H9 (cell line): ENCODE results near the gene AKAP7. TPM values are rescaled to one million over a fixed set of nuclear protein-coding genes. Genes with fewer than 3 reads are reported as not detected.
"Not testable (repeated sequence)": the region's sequence is repeated elsewhere in the genome, so short reads cannot be mapped to it uniquely, and the experiment has no call there.

ENCODE experiments used
- DNase-seq: peaks from one replicate; pipeline ENCODE4 v3.0.0-alpha.2; 2017
- H2AFZ ChIP-seq: one replicate; pipeline ENCODE4 v1.6.1; 2013; ENCODE audit warnings: mild to moderate bottlenecking, low read length, control low read depth, moderate library complexity
- H2AK5ac ChIP-seq: 2 replicates; pipeline ENCODE4 v1.6.1; 2013; ENCODE audit warnings: low read length, control low read depth, mixed read lengths; ENCODE audit not compliant: insufficient read length
- H2BK120ac ChIP-seq: one replicate; pipeline ENCODE4 v1.6.1; 2013; ENCODE audit warnings: low read depth, mild to moderate bottlenecking, low read length, control low read depth, inconsistent platforms; ENCODE audit not compliant: poor library complexity, severe bottlenecking
- H2BK12ac ChIP-seq: 2 replicates; pipeline ENCODE4 v1.6.1; 2013; ENCODE audit warnings: low read length, control low read depth, mixed read lengths, low read depth; ENCODE audit not compliant: insufficient read length
- H2BK15ac ChIP-seq: 2 replicates; pipeline ENCODE4 v1.6.1; 2013; ENCODE audit warnings: low read depth, low read length, control low read depth
- H2BK20ac ChIP-seq: one replicate; pipeline ENCODE4 v1.6.1; 2013; ENCODE audit warnings: low read depth, mild to moderate bottlenecking, low read length, control low read depth, inconsistent platforms; ENCODE audit not compliant: poor library complexity, severe bottlenecking
- H2BK5ac ChIP-seq: 2 replicates; pipeline ENCODE4 v1.6.1; 2013; ENCODE audit warnings: low read length, control low read depth, mixed read lengths; ENCODE audit not compliant: insufficient read length
- H3K14ac ChIP-seq: 2 replicates; pipeline ENCODE4 v1.6.1; 2013; ENCODE audit warnings: low read length, control low read depth; ENCODE audit not compliant: insufficient read depth
- H3K18ac ChIP-seq: 2 replicates; pipeline ENCODE4 v1.6.1; 2013; ENCODE audit warnings: low read depth, mild to moderate bottlenecking, mixed read lengths, low read length, control low read depth; ENCODE audit not compliant: insufficient read length
- H3K23ac ChIP-seq: 2 replicates; pipeline ENCODE4 v1.6.1; 2013; ENCODE audit warnings: low read length, control low read depth, mixed read lengths, low read depth; ENCODE audit not compliant: insufficient read length
- H3K23me2 ChIP-seq: 2 replicates; pipeline ENCODE4 v1.6.1; 2013; ENCODE audit warnings: low read depth, mild to moderate bottlenecking, mixed read lengths, low read length, control low read depth; ENCODE audit not compliant: insufficient read length, poor library complexity, severe bottlenecking
- H3K27ac ChIP-seq: 2 replicates; pipeline ENCODE4 v1.5.1; 2013; ENCODE audit warnings: low read length, control low read depth, mixed read lengths, low read depth; ENCODE audit not compliant: insufficient read length
- H3K27me3 ChIP-seq: 2 replicates; pipeline ENCODE4 v1.6.1; 2013; ENCODE audit warnings: low read length, control low read depth, inconsistent platforms; ENCODE audit not compliant: insufficient read depth
- H3K4ac ChIP-seq: 2 replicates; pipeline ENCODE4 v1.6.1; 2013; ENCODE audit warnings: low read depth, mild to moderate bottlenecking, control low read depth, inconsistent platforms, low read length, moderate library complexity
- H3K4me1 ChIP-seq: 2 replicates; pipeline ENCODE4 v1.6.1; 2013; ENCODE audit warnings: low read length, control low read depth, inconsistent platforms; ENCODE audit not compliant: insufficient read depth
- H3K4me2 ChIP-seq: 2 replicates; pipeline ENCODE4 v1.6.1; 2013; ENCODE audit warnings: low read length, control low read depth, mixed read lengths; ENCODE audit not compliant: insufficient read length, insufficient read depth
- H3K56ac ChIP-seq: 2 replicates; pipeline ENCODE4 v1.6.1; 2013; ENCODE audit warnings: low read depth, mild to moderate bottlenecking, mixed read lengths, low read length, control low read depth; ENCODE audit not compliant: insufficient read length
- H3K79me1 ChIP-seq: 2 replicates; pipeline ENCODE4 v1.6.1; 2013; ENCODE audit warnings: low read depth, mild to moderate bottlenecking, moderate library complexity, low read length, control low read depth, inconsistent platforms; ENCODE audit not compliant: insufficient read depth, poor library complexity, severe bottlenecking
- H3K79me2 ChIP-seq: 2 replicates; pipeline ENCODE4 v1.6.1; 2013; ENCODE audit warnings: low read length, control low read depth, inconsistent platforms; ENCODE audit not compliant: insufficient read depth
- H3K9ac ChIP-seq: 2 replicates; pipeline ENCODE4 v1.6.1; 2013; ENCODE audit warnings: low read length, control low read depth, mixed read lengths; ENCODE audit not compliant: insufficient read length; ENCODE audit errors: extremely low read depth
- H3K9me3 ChIP-seq: one replicate; pipeline ENCODE4 v1.6.1; 2013; ENCODE audit warnings: low read depth, low read length, inconsistent platforms; ENCODE audit not compliant: control insufficient read depth
- H3T11ph ChIP-seq: one replicate; pipeline ENCODE4 v1.6.1; 2013; ENCODE audit warnings: mild to moderate bottlenecking, low read length, control low read depth, inconsistent platforms
- H4K20me1 ChIP-seq: one replicate; pipeline ENCODE4 v1.6.1; 2013; ENCODE audit not compliant: control insufficient read depth, insufficient read length, insufficient read depth
- H4K5ac ChIP-seq: 2 replicates; pipeline ENCODE4 v1.6.1; 2013; ENCODE audit warnings: low read depth, mild to moderate bottlenecking, mixed read lengths, low read length, control low read depth; ENCODE audit not compliant: insufficient read length
- H4K8ac ChIP-seq: replicated peaks from 2 replicates; pipeline ENCODE4 v1.6.1; 2013; ENCODE audit warnings: low read length, control low read depth, mixed read lengths, low read depth; ENCODE audit not compliant: insufficient read length
- H4K91ac ChIP-seq: 2 replicates; pipeline ENCODE4 v1.6.1; 2013; ENCODE audit warnings: low read depth, mild to moderate bottlenecking, moderate library complexity, mixed read lengths, low read length, control low read depth; ENCODE audit not compliant: insufficient read length
- H3K27ac Mint-ChIP-seq, 3 experiments: 2 replicates in 2 of 3; 3 replicates in 1 of 3; pipeline ENCODE4 v1.8.0; 2020 to 2021; ENCODE audit warnings: mixed read lengths in 3 of 3, mild to moderate bottlenecking in 1 of 3, moderate library complexity in 1 of 3
- H3K27me3 Mint-ChIP-seq: 2 replicates; pipeline ENCODE4 v1.8.0; 2021; ENCODE audit warnings: low read depth, mild to moderate bottlenecking, moderate library complexity, mixed read lengths
- H3K36me3 Mint-ChIP-seq, 3 experiments: 2 replicates in 2 of 3; 3 replicates in 1 of 3; pipeline ENCODE4 v1.8.0; 2020 to 2021; ENCODE audit warnings: low read depth in 3 of 3, mixed read lengths in 3 of 3; ENCODE audit not compliant: insufficient read depth in 1 of 3
- H3K4me1 Mint-ChIP-seq, 2 experiments: 2 replicates each; pipeline ENCODE4 v1.8.0; 2020; ENCODE audit warnings: mixed read lengths in 2 of 2
- H3K4me3 Mint-ChIP-seq, 2 experiments: 2 replicates in 1 of 2; 3 replicates in 1 of 2; pipeline ENCODE4 v1.8.0; 2020 to 2021; ENCODE audit warnings: mild to moderate bottlenecking in 2 of 2, mixed read lengths in 2 of 2, moderate library complexity in 1 of 2
- H3K9me3 Mint-ChIP-seq, 2 experiments: 2 replicates in 1 of 2; 3 replicates in 1 of 2; pipeline ENCODE4 v1.8.0; 2020; ENCODE audit warnings: mild to moderate bottlenecking in 2 of 2, mixed read lengths in 2 of 2, moderate library complexity in 1 of 2
- WGBS: extraction: QIAGEN DNeasy Blood & Tissue Kit; methylation state at CpG from one replicate; pipeline ENCODE4 v1.1.7; 2013; ENCODE audit warnings: missing lambda C conversion rate, low lambda C conversion rate, mixed read lengths; ENCODE audit not compliant: insufficient read length; ENCODE audit errors: extremely low coverage; 5-methylcytosine and 5-hydroxymethylcytosine counted together
- total RNA-seq: library from RNA; stranded (reverse); gene quantifications from 2 replicates; pipeline ENCODE4 v1.2.1, GENCODE V29; 2021

Gene AKAP7
- total RNA-seq, 1 experiment from 2014 or later: 9.8 TPM

- not testable (repeated sequence) for DNase-seq, H4K20me1 ChIP-seq, H3K4ac ChIP-seq, H2AFZ ChIP-seq, H3K27ac Mint-ChIP-seq, H2BK12ac ChIP-seq, H2BK15ac ChIP-seq, H3K79me2 ChIP-seq, H2BK5ac ChIP-seq, H3T11ph ChIP-seq, H3K4me1 Mint-ChIP-seq, H3K79me1 ChIP-seq, H3K9me3 ChIP-seq, H3K27ac ChIP-seq, H3K27me3 ChIP-seq, H3K23ac ChIP-seq, H2AK5ac ChIP-seq, H3K36me3 Mint-ChIP-seq, H4K91ac ChIP-seq, H4K8ac ChIP-seq, H3K14ac ChIP-seq, H2BK120ac ChIP-seq, H3K18ac ChIP-seq, H2BK20ac ChIP-seq, H3K4me3 Mint-ChIP-seq, H4K5ac ChIP-seq, H3K4me2 ChIP-seq, H3K56ac ChIP-seq, H3K9ac ChIP-seq, H3K4me1 ChIP-seq, H3K23me2 ChIP-seq, H3K27me3 Mint-ChIP-seq
- no CpG with 5 or more reads among the region's 7 CpGs for WGBS
- peaks cover 20 to 21% of the 10 kb centered on the region in 2 experiments for H3K9me3 Mint-ChIP-seq
Observed at GRCh38 chr6:131091944-131092343, 43.3 kb upstream of the AKAP7 start.
